Measurements from ENCODE around the gene PAM. TPM values are rescaled to one million over a fixed set of nuclear protein-coding genes. Genes with fewer than 3 reads are reported as not detected.

PAM gene
- total RNA-seq, 4 donors from 2014 or later: 73.0 to 181 (median 138) TPM

DNA sequence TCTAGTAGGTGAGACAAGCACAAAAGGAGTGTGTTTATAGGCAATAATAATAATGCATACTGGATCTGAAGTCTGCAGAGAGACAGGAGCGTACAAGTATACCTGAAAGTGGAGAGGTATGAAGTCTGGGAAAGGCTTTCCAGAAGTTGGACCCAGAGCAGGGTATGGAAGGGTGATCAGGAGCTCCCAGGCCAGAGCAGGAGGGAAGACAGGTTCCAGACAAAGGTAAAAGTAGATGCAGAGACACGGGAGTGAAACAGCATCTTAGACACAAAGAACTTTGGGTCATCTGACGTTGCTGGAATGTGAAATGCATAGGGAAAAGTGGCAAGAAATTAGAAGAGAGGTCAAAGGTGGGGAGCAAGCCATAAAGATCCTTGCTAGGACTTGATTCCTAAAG lies 175.1 kb downstream of the PAM start:
- Histone ChIP-seq H3K4me3 (no peak overlapping the region), H3K27ac (no peak overlapping the region), H3K36me3 (peaks cover 0 to 6% (median 0%) of the 10 kb centered on the region in 4 donors), H3K4me1 (peaks cover 0 to 5% (median 0%) of the 10 kb centered on the region in 4 donors), H3K9me3 (no peaks in the 10 kb centered on the region), H3K27me3 (no peaks in the 10 kb centered on the region)
- DNase-seq: no peak
- 77 to 93% methylated on average over 3 of the region's 3 CpGs for WGBS, 2 donors (ENCODE audit: low coverage in 1 of 2)
- TF ChIP-seq POLR2AphosphoS5 (IDR thresholded peaks at IDR 0.05) (no peak), POLR2A (IDR thresholded peaks at IDR 0.05) (no peak), EP300 (IDR thresholded peaks at IDR 0.05; ENCODE audit: low read depth) (no peak), CTCF (IDR thresholded peaks at IDR 0.05) (no peak)
- in situ Hi-C loops (cut with MboI; ENCODE audit: low pct_ligation_motif_present in 1 of 4, low pct_unique_long_range_greater_than_20kb in 1 of 4, low sequenced_read_pairs in 3 of 4) (no loop called here), intact Hi-C loops (cut with DNase I; ENCODE audit: low total_unique reads) (no loop called here)

DNA sequence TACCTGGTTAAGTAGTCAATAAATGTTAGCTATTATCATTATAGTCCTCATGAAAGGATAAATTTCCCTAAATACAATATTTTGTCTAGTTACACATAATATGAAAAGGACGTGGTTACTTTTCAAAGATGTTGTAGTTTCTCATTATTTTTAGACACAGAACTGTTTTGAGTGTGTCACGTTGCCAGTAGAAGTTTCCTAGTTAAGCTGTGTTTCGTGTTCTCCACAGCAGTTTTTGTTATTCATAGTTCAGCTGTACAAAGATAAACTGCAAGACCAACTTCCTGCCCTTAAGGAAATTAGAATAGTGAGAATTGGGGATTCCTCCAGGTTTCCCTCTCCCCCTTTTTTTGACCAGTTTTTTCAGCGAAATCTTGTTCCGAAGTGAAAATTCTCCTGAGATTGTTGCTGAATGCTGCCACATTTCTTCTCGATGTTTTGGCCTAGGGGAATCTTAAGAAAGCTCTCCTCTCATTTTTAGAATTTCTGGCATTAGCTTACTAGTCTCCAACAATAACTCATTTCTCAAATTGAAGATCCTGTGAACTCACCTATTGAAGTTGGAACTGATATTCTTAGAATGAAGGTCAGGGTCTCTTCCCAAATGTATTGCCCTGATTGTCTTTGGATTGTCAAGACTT lies 176.1 kb downstream of the PAM start:
- in situ Hi-C loops (cut with MboI; ENCODE audit: low pct_ligation_motif_present in 1 of 4, low pct_unique_long_range_greater_than_20kb in 1 of 4, low sequenced_read_pairs in 3 of 4) (no loop called here), intact Hi-C loops (cut with DNase I; ENCODE audit: low total_unique reads) (no loop called here)
- TF ChIP-seq POLR2A (IDR thresholded peaks at IDR 0.05) (no peak), POLR2AphosphoS5 (IDR thresholded peaks at IDR 0.05) (no peak), CTCF (IDR thresholded peaks at IDR 0.05) (no peak), EP300 (IDR thresholded peaks at IDR 0.05; ENCODE audit: low read depth) (no peak)
- Histone ChIP-seq H3K36me3 (peaks cover 0 to 6% (median 0%) of the 10 kb centered on the region in 4 donors), H3K27ac (no peak overlapping the region), H3K27me3 (no peaks in the 10 kb centered on the region), H3K4me3 (no peak overlapping the region), H3K4me1 (peaks cover 0 to 5% (median 0%) of the 10 kb centered on the region in 4 donors), H3K9me3 (no peaks in the 10 kb centered on the region)
- whole genome bisulfite sequencing, 2 donors (ENCODE audit: low coverage in 1 of 2): 67 to 78% methylated on average over 6 of the region's 6 CpGs
- DNase-seq: no peak

DNA sequence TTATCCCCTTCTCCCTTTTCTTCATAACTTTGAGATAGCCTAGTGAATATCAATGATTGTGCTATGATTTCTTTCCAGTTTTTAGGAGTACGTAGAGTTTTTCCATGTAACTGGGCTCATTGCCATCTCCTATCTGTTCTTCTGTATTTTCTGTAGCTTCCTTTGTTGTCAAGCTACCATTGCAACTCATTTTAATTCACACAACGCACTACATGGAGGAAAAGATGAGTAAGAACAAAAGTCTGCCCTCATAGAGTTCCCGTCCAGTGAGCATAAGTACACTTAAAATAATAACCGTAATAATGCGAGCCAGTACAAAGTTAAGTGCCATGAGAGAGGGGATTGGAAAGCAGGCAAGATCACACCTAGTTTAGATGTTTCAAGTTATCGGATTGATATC lies 177.7 kb downstream of the PAM start:
- H3K36me3 ChIP-seq: no peaks in the 10 kb centered on the region
- DNase-seq: no peak
- TF ChIP-seq POLR2AphosphoS5 (IDR thresholded peaks at IDR 0.05): no peak
- no peak for TF ChIP-seq CTCF (IDR thresholded peaks at IDR 0.05)
- TF ChIP-seq POLR2A (IDR thresholded peaks at IDR 0.05): no peak
- TF ChIP-seq EP300 (IDR thresholded peaks at IDR 0.05; ENCODE audit: low read depth): no peak
- no peak overlapping the region for H3K27ac ChIP-seq
- intact Hi-C loops (cut with DNase I; ENCODE audit: low total_unique reads) (no loop called here), in situ Hi-C loops (cut with MboI; ENCODE audit: low pct_ligation_motif_present in 1 of 4, low pct_unique_long_range_greater_than_20kb in 1 of 4, low sequenced_read_pairs in 3 of 4) (no loop called here)
- no peaks in the 10 kb centered on the region for H3K27me3 ChIP-seq
- peaks cover 0 to 5% (median 0%) of the 10 kb centered on the region in 4 donors for H3K4me1 ChIP-seq
- H3K4me3 ChIP-seq: no peak overlapping the region
- H3K9me3 ChIP-seq: no peaks in the 10 kb centered on the region
- WGBS, 2 donors (ENCODE audit: low coverage in 1 of 2): 72 to 84% methylated on average over 6 of the region's 6 CpGs

DNA sequence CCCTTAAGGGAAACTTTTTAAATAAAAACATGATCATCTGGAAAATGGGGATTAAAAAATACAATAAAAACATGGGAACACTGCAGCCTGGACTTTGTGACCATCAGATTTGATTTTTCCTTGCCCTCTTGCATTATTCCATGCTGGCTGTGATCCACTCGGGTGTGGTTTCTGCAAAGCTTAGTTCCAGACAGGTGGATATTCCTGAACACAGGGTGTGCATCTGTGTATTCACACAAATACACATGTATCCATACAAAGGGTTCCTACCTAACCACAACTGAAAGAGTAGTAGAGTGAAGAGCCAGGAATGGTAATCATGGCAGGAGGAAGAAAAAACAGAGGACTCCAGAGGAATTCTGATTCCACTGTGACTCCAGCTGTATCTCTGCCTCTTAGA lies 178.2 kb downstream of the PAM start:
- no peak overlapping the region for H3K4me3 ChIP-seq
- peaks cover 0 to 5% (median 0%) of the 10 kb centered on the region in 4 donors for H3K4me1 ChIP-seq
- in situ Hi-C loops (cut with MboI; ENCODE audit: low pct_ligation_motif_present in 1 of 4, low pct_unique_long_range_greater_than_20kb in 1 of 4, low sequenced_read_pairs in 3 of 4) (no loop called here), intact Hi-C loops (cut with DNase I; ENCODE audit: low total_unique reads) (no loop called here)
- no peaks in the 10 kb centered on the region for H3K36me3 ChIP-seq
- no peaks in the 10 kb centered on the region for H3K27me3 ChIP-seq
- WGBS, 2 donors (ENCODE audit: low coverage in 1 of 2): 70% methylated on average over 1 of the region's 1 CpG; no CpG with 5 or more reads in 1 of the 2 donors
- H3K9me3 ChIP-seq: no peaks in the 10 kb centered on the region
- H3K27ac ChIP-seq: no peak overlapping the region
- peak; percentile 21 for DNase-seq
- TF ChIP-seq POLR2AphosphoS5 (IDR thresholded peaks at IDR 0.05): no peak
- no peak for TF ChIP-seq CTCF (IDR thresholded peaks at IDR 0.05)
- TF ChIP-seq POLR2A (IDR thresholded peaks at IDR 0.05): no peak
- TF ChIP-seq EP300 (IDR thresholded peaks at IDR 0.05; ENCODE audit: low read depth): no peak

All from transverse colon (tissue), 4 donors.